Tibial nerve (tissue), 3 donors: ENCODE results near the gene PNPLA7.

Source experiments
- POLR2A ChIP-seq, 2 donors: fragments of 450-650 bp; IDR thresholded peaks; one replicate each; pipeline ENCODE4 v1.6.1; 2017; ENCODE audit warnings: antibody characterized with exemption in 2 of 2, mild to moderate bottlenecking in 2 of 2, moderate library complexity in 2 of 2
- TF ChIP-seq, protein P1 (sequence below), 5 experiments: fragments of 200-600 bp in 3 of 5; fragments of 450-650 bp in 2 of 5; sonication (generic) in 3 of 5; IDR thresholded peaks; one replicate each; pipeline ENCODE4 v1.5.1; 2016 to 2019; ENCODE audit warnings: antibody characterized with exemption in 5 of 5, mild to moderate bottlenecking in 3 of 5, moderate library complexity in 2 of 5

DNA sequence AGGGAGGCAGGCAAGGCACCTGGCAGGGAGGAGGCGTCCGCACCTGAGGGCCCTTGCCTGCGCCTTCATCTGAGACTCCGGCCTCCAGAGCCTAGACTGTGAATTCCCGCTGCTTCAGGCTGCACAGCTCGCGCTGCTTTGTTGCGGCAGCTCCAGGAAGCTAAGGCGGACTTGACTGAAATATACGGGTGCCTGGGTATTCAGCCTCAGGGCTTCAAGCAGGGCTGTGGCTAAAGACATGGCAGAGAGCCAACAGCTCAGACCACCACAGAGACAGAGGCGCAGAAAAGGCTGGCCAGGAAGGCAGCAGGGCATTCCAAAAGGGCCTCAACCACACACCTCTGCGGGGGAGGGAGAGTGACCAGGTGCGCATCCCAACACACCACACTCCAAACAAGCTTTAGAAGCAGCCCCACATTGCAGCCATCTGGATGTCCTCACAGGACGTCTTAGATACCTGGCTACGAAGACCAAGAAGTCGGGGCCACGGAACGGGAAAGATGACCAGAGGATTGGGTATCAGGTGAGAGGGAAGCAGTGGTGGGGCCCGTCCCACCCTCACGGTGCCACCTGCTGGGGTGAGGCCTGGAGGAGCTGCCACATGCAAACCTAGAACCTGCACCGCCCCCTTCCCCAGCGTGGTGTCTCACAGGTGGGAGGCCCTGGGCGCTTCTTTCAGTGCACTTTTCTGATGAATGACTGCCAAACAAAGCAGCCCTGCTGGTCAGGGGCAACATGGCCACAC is 30.2 kb upstream of the PNPLA7 start:
- TF ChIP-seq, protein P1, sequence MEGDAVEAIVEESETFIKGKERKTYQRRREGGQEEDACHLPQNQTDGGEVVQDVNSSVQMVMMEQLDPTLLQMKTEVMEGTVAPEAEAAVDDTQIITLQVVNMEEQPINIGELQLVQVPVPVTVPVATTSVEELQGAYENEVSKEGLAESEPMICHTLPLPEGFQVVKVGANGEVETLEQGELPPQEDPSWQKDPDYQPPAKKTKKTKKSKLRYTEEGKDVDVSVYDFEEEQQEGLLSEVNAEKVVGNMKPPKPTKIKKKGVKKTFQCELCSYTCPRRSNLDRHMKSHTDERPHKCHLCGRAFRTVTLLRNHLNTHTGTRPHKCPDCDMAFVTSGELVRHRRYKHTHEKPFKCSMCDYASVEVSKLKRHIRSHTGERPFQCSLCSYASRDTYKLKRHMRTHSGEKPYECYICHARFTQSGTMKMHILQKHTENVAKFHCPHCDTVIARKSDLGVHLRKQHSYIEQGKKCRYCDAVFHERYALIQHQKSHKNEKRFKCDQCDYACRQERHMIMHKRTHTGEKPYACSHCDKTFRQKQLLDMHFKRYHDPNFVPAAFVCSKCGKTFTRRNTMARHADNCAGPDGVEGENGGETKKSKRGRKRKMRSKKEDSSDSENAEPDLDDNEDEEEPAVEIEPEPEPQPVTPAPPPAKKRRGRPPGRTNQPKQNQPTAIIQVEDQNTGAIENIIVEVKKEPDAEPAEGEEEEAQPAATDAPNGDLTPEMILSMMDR (IDR thresholded peaks at IDR 0.05), result no peak
- no peak for TF ChIP-seq POLR2A (IDR thresholded peaks at IDR 0.05)
